Measurements from ENCODE around the gene WDR7. TPM values are rescaled to one million over a fixed set of nuclear protein-coding genes. Genes with fewer than 3 reads are reported as not detected.

The WDR7 gene
- total RNA-seq, 1 donor from 2014 or later = 15.4 TPM

- ATAC-seq (no peak), DNase-seq (ENCODE audit: low spot score) (no peak)
These were observed 278.7 kb downstream of the WDR7 start for GRCh38 chr18:56929886-56930285.

DNA sequence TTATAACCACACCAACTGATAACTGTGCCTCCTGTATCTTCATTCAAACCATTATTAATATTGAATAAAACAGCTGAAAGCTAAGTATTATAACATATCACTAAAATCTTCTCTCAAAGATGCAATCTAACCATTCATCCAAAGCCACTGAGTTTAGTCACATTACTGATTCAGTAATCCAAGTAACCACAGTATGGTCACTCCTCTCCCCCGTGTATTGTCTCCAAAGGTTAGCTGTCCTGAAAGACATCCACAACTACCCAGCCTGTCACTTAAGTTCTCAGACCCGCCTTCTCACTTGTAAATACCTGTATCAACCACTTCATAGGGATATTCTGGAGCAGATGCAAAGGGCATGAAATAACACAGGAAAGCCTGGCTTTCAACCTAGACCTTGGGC is 282.3 kb downstream of the WDR7 start:
- ATAC-seq = no peak
- DNase-seq (ENCODE audit: low spot score) = no peak

- no peak for ATAC-seq
These were observed 283.0 kb downstream of the WDR7 start for GRCh38 chr18:56934131-56934530.

GRCh38 chr18:56934906-56935305 is 283.7 kb downstream of the WDR7 start:
- DNase-seq (ENCODE audit: low spot score) (no peak), ATAC-seq (no peak)

More at GRCh38 chr18:56934131-56934530, 283.0 kb downstream of the WDR7 start:
- DNase-seq (ENCODE audit: low spot score) = no peak

GRCh38 chr18:56935434-56936040 is 284.4 kb downstream of the WDR7 start:
- DNase-seq (ENCODE audit: low spot score) (no peak), ATAC-seq (no peak)

DNA sequence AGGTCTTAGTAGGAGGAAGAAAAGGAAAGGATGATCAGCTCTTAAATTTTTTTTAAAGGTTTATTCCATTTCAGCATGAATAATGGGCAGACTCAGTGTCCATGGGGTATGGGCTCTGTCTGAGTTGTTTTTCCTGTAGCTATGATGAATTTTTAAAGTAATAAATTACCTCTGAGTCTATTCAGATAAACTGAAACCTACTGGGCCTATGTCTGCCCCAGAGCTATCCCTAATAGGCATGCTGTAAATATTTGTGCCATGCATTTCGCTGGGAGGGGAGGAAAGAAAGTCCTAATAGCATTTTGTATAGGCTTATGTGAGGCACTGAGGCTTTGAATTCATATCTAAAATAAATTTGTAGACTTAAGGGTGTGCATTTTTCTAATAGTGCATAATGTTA is 285.3 kb downstream of the WDR7 start:
- DNase-seq (ENCODE audit: low spot score) (no peak), ATAC-seq (no peak)

DNA sequence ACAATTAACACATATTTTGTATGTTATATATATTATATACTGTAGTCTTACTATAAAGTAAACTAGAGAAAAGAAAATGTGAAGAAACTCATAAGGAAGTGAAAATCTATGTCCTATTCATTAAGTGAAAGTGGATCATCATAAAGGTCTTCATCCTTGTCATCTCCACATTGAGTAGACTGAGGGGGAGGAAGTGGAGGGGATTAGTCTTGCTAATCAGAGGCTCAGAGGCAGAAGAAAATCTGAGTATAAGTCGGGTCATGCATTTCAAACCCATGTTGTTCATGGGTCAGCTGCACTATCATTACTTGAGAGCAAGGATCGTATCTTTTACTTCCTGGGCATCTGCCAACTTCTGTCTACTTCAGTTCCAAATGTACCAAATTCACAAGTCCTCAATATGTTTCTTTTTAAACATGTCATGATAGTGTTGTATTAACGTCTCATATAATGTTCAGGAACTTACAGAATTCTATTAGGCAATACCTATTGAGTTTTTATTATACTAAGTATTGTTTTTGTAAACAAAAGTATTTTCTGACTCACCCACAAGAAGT is 286.8 kb downstream of the WDR7 start:
- DNase-seq (ENCODE audit: low spot score) (no peak), ATAC-seq (no peak)

GRCh38 chr18:56945171-56946083 is 294.3 kb downstream of the WDR7 start:
- ATAC-seq = no peak
- no peak for DNase-seq (ENCODE audit: low spot score)

- DNase-seq (ENCODE audit: low spot score) = no peak
- no peak for ATAC-seq
These were observed 296.1 kb downstream of the WDR7 start for GRCh38 chr18:56947236-56947635.

DNA sequence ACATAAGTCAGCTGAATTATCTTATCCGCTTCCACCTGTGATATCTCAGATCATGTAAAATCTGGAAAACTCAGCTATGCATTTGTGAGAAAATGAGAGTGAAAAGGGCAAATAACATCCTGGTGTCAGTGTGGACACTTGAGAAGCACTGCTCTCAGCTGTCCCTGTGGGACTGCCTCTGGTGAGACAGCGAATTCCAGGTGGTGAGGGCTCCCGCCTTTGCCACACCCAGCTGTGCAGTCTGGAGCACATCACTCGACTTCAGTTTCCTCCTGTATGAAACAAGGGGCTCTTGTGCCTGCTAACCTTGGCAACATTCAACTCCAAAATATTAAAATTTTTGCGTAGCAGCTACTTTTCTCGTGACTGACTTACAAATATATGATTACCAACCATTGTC is 300.9 kb downstream of the WDR7 start:
- DNase-seq (ENCODE audit: low spot score) = no peak
- no peak for ATAC-seq

DNA sequence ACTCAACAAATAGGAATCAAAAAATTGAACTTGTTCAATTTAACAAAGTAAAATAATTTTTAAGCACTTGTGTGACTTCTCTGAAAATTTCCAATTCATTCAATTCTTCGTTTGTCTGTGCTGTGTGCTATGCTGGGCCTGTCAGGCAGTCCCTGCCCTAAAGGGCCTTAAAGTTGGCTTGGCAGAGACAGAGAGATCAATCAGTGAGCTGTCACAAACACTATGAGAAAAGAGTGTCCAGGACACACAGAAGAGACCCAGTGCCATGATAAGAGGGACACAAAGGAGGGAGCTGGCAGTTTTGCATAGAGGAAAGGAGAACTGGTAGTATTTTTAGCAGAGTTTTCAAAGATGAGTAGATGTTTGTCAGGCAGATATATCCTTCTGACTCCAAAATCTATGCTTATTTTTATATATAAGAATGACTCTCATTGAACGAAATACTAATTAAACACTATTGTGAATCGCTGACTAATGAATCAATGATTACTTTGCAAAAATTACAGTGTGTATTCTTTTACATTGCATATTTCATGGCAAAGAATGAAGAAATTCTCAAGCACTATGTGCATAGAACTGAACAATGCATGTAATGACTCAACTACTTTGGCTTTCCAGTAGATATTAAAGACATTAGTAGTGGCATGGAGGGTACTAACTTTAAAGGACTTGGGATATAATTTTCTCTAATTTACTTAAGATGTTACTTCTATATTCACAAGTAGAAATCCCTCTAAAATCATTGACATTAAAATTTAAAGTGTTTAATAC is 302.5 kb downstream of the WDR7 start:
- no peak for DNase-seq (ENCODE audit: low spot score)
- no peak for ATAC-seq

- no peak for ATAC-seq
- no peak for DNase-seq (ENCODE audit: low spot score)
These were observed 304.3 kb downstream of the WDR7 start for GRCh38 chr18:56955490-56955889.

- ATAC-seq (no peak), DNase-seq (ENCODE audit: low spot score) (no peak)
These were observed 308.0 kb downstream of the WDR7 start for GRCh38 chr18:56959120-56959519.

DNA sequence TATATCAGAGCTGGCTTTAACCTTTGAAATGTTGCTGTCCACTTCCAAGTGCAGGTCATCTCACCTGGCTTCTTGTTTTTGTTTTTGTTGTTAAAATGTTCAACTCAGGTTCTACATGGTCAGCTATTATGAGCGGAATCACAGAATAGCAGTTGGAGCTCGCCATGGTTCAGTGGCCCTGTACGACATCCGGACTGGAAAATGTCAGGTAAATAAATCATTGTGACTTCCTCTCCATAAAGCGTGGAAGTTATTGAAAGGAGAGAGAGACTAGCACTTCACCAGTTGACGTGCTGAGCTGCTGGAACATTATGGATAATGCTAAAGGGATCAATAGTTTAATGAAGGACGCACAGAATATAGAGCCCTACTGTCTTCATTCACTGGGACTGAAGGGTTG is 311.2 kb downstream of the WDR7 start:
- ATAC-seq (no peak), DNase-seq (ENCODE audit: low spot score) (no peak)

DNA sequence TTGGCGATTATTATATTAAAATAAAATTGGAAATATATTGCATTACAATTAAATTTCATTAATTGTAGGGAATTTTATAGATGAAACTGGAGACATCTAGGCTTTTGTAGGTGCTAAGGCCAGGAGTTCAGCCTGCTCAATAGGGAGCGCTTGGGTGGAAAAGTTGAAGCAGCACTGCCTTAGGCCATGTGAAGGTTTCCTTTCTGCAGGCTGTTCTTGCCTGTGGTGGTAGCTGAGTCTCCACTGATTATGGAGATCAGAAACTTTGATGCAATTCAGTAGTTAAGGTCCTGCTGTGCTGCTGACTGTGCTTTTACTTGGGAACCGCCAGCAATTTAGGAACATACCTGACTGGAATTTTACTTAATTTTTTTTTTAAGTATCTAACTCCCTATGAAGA is 315.9 kb downstream of the WDR7 start:
- DNase-seq (ENCODE audit: low spot score) (no peak), ATAC-seq (no peak)

GRCh38 chr18:56973487-56973886 is 322.3 kb downstream of the WDR7 start:
- no peak for DNase-seq (ENCODE audit: low spot score)
- no peak for ATAC-seq

- ATAC-seq (no peak), DNase-seq (ENCODE audit: low spot score) (no peak)
These were observed 323.0 kb downstream of the WDR7 start for GRCh38 chr18:56974141-56974540.

- no peak for DNase-seq (ENCODE audit: low spot score)
- ATAC-seq = no peak
These were observed 324.1 kb downstream of the WDR7 start for GRCh38 chr18:56975276-56975675.

DNA sequence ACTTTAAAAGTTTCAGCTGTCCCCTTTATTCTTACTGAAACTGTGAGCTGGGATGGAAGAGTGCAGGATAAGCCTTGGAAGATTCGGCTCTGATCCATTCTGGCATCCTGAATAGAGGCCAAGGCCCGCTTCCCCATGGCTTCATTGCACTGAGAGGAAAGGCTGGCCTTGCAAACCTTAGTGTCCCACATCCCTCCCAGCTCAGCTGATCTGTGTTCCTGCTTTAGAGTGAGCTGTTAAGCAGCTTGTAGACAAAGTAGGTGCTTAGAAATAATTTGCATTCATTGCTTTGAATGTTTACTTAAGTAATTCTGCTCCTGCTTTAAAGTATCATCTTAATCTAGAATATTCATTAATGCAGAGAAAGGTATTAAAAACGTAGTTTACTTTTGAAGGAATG is 326.1 kb downstream of the WDR7 start:
- ATAC-seq (no peak), DNase-seq (ENCODE audit: low spot score) (no peak)

GRCh38 chr18:56977771-56978170 is 326.6 kb downstream of the WDR7 start:
- DNase-seq (ENCODE audit: low spot score) (no peak), ATAC-seq (no peak)

GRCh38 chr18:56980151-56980550 is 329.0 kb downstream of the WDR7 start:
- ATAC-seq (no peak), DNase-seq (ENCODE audit: low spot score) (no peak)
